ENCODE measurements around the gene GAS7. TPM values are rescaled to one million over a fixed set of nuclear protein-coding genes. Genes with fewer than 3 reads are reported as not detected.

GAS7 gene
- polyA plus RNA-seq, 3 donors from 2014 or later: 8.1 to 31.2 (median 13.7) TPM

GRCh38 chr17:9860851-9861250 is 337.6 kb downstream of the GAS7 start:
- H3K27ac Mint-ChIP-seq: no peak overlapping the region
- peaks cover under 1 to 16% (median 3%) of the 10 kb centered on the region in 3 donors for H3K27me3 Mint-ChIP-seq (ENCODE audit: low read depth in 3 of 3)
- no peaks in the 10 kb centered on the region for H3K36me3 Mint-ChIP-seq
- H3K9me3 Mint-ChIP-seq: peaks cover 0 to 9% (median 2%) of the 10 kb centered on the region in 6 donors
- H3K4me3 Mint-ChIP-seq: no peak overlapping the region
- DNase-seq: no peak
- no peaks in the 10 kb centered on the region for H3K4me1 Mint-ChIP-seq

Other genes starting within 250 kb of the GAS7 start
- gene MYH13, start 174.4 kb upstream of the GAS7 start, polyA plus RNA-seq: not detected
- gene MYH8, start 223.3 kb upstream of the GAS7 start, polyA plus RNA-seq: not detected

Measured in immature natural killer cell (primary cell).